ENCODE data around the gene SOD1.
A peak's percentile ranks its signal among the peaks of the same experiment; 100 is the strongest.
"Not testable (repeated sequence)": the region's sequence is repeated elsewhere in the genome, so short reads cannot be mapped to it uniquely, and the experiment has no call there.

The SOD1 gene

DNA sequence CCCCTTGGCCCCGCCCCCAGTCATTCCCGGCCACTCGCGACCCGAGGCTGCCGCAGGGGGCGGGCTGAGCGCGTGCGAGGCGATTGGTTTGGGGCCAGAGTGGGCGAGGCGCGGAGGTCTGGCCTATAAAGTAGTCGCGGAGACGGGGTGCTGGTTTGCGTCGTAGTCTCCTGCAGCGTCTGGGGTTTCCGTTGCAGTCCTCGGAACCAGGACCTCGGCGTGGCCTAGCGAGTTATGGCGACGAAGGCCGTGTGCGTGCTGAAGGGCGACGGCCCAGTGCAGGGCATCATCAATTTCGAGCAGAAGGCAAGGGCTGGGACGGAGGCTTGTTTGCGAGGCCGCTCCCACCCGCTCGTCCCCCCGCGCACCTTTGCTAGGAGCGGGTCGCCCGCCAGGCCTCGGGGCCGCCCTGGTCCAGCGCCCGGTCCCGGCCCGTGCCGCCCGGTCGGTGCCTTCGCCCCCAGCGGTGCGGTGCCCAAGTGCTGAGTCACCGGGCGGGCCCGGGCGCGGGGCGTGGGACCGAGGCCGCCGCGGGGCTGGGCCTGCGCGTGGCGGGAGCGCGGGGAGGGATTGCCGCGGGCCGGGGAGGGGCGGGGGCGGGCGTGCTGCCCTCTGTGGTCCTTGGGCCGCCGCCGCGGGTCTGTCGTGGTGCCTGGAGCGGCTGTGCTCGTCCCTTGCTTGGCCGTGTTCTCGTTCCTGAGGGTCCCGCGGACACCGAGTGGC is at the start of gene SOD1:
Gene SOD1 (plus strand): TSS at position 158 of the 723 bp plus-strand sequence. CDS start 77 bp downstream, at position 235.
- peak; percentile 95 for DNase-seq (ENCODE audit: low read depth)

DNA sequence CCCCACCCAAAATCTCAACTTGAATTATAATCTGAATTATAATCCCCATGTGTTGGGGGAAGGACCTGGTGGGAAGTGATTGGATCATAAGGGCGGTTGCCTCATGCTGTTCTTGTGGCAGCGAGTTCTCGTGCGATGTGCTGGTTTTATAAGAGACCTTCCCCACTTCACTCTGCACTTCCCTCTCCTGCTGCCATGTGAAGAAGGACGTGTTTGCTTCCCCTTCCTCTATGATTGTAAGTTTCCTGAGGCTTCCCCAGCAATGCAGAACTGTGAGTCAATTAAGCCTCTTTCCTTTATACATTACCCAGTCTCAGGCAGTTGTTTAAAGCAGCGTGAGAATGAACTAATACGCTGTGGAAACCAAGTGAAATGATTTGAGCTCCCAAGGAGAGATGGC is 48.0 kb upstream of the SOD1 start:
- DNase-seq (ENCODE audit: low read depth), result no peak

DNA sequence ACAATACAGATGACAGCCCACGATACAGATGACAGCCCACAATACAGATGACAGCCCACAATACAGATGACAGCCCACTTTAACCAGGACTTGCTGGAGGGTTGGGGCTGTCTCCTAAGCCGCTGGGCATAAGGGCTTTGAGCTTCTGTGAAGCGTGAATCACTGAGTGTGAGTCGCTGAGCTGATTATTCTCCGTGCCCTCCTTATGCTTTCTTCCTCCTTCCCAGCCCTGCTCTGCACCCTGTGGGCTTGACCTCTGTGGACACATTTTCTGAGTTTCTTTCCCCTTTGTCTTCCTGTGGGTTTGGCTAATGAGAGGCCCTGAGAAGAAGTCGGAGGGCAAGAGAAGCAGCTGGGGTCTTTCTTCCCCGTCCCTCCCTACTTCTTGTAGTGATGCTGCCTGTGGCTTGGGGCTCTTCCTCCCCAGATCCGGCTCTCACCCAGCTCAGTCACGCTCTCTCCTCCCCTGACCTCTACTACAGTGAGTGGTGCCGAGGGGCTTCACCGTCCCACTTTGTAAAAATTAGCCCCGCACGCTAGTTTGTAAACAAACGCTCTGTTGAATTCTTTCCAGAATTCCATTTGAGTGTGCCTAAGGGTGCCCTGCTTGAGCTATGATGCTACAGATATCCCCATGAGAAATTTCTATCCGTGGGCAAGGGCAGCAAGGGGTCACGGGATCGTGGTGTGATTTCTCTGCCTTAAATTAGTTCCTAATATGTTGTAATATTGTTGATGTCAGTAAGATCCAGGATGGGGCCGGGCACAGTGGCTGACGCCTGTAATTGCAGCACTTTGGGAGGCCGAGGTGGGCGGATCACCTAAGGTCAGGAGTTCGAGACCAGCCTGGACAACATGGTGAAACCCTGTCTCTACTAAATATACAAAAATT is 46.4 kb upstream of the SOD1 start:
- no peak for DNase-seq (ENCODE audit: low read depth)

GRCh38 chr21:31614705-31615104 is 44.8 kb upstream of the SOD1 start:
- no peak for DNase-seq (ENCODE audit: low read depth)

- DNase-seq (ENCODE audit: low read depth), result no peak
Measured at GRCh38 chr21:31616216-31616615, 43.3 kb upstream of the SOD1 start.

- no peak for DNase-seq (ENCODE audit: low read depth)
Measured at GRCh38 chr21:31618696-31619430, 40.6 kb upstream of the SOD1 start.

- no peak for DNase-seq (ENCODE audit: low read depth)
Measured at GRCh38 chr21:31622397-31622796, 37.1 kb upstream of the SOD1 start.

GRCh38 chr21:31623664-31624063 is 35.8 kb upstream of the SOD1 start:
- no peak for DNase-seq (ENCODE audit: low read depth)

GRCh38 chr21:31624181-31624580 is 35.3 kb upstream of the SOD1 start:
- DNase-seq (ENCODE audit: low read depth), result no peak

- no peak for DNase-seq (ENCODE audit: low read depth)
Measured at GRCh38 chr21:31624961-31625491, 34.5 kb upstream of the SOD1 start.

GRCh38 chr21:31629972-31630711 is 29.4 kb upstream of the SOD1 start:
- DNase-seq (ENCODE audit: low read depth), result no peak

- not testable (repeated sequence) for DNase-seq (ENCODE audit: low read depth)
Measured at GRCh38 chr21:31631881-31632280, 27.6 kb upstream of the SOD1 start.

GRCh38 chr21:31634993-31635392 is 24.5 kb upstream of the SOD1 start:
- no peak for DNase-seq (ENCODE audit: low read depth)

DNA sequence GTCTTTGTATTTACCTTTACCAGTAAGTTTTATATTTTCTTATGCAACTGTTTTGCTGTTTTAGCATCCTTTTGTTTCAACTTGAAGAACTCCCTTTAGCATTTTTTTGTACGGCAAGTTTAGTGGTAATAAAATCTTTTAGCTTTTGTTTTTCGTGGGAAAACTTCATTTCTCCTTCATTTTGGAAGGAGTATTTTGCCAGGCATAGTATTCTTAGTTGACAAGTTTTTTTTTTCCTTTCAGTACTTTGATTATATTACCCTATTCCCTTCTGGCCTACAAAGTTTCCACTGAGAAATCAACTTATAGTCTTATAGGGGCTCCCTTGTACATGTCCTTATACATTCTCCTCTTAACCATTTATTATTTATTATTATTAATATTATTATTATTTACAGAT is 22.6 kb upstream of the SOD1 start:
- no peak for DNase-seq (ENCODE audit: low read depth)

GRCh38 chr21:31641416-31641922 is 18.0 kb upstream of the SOD1 start:
- DNase-seq (ENCODE audit: low read depth), result no peak

DNA sequence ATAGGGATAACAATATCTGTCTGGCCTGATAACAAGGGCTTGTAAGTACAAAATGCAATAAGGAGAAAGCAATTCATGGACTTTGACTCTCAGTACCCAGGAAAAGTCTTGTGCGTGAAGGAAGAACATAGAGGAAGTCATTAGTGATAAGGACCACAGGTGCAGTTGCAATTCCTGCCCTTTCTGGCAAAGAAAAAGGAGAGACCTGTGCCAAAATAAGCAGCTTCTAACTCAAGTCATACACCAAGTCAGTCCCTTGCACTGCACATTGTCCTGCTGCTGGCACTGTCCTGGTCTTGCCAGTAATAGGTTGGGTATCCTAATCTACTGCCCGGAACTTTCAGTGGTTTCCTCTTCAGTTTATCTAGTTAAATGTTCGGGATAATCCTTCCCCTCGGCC is 14.8 kb upstream of the SOD1 start:
- DNase-seq (ENCODE audit: low read depth), result no peak

DNA sequence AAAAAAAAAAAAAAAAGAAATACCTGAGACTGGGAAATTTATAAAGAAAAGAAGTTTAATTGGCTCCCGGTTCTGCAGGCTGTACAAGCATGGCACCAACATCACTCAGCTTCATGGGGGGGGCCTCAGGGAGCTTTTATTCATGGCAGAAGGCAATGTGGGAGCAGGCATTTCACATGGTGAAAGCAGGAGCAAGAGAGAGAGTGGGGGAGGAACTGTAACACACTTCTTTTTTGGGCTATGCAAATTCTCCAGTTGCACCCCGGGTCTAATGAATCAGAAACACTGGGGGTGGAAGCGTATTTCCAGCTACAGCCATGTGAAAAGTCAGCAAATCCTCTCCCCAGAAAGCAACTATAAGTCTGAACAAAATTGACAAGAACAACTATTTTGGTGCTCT is 11.8 kb upstream of the SOD1 start:
- DNase-seq (ENCODE audit: low read depth), result no peak

DNA sequence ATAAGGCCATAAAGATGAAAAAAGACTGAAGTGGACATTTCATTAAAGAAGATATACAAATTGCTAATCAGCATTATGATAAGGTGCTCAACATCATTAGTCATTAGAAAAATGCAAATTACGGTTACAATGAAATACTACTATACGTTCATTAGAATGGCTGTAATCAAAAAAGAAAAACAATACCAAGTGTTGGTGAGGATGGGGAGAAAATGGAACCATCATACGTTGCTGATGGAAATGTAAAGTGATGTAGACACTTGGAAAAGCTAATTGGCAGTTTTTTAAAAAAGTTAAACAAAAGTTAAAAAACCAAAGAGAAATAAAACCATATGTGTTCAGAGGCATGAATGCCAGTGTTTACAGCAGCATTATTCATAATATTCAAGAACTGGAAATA is 8.6 kb upstream of the SOD1 start:
- DNase-seq (ENCODE audit: low read depth), result no peak

- DNase-seq (ENCODE audit: low read depth), result not testable (repeated sequence)
Measured at GRCh38 chr21:31651491-31651890, 8.0 kb upstream of the SOD1 start.

DNA sequence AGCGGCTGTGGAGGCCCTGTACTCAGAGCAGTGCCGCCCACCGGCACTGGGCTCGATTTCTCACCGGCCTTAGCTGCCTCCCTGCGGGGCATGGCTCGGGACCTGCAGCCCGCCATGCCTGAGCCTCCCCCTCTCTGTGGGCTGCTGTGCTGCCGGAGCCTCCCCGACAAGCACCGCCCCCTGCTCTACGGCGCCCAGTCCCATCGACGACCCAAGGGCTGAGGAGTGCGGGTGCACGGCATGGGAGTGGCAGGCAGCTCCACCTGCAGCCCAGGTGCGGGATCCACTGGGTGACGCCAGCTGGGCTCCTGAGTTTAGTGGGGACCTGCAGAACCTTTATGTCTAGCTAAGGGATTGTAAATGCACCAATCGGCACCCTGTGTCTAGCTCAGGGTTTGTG is 5.2 kb upstream of the SOD1 start:
- no peak for DNase-seq (ENCODE audit: low read depth)

DNA sequence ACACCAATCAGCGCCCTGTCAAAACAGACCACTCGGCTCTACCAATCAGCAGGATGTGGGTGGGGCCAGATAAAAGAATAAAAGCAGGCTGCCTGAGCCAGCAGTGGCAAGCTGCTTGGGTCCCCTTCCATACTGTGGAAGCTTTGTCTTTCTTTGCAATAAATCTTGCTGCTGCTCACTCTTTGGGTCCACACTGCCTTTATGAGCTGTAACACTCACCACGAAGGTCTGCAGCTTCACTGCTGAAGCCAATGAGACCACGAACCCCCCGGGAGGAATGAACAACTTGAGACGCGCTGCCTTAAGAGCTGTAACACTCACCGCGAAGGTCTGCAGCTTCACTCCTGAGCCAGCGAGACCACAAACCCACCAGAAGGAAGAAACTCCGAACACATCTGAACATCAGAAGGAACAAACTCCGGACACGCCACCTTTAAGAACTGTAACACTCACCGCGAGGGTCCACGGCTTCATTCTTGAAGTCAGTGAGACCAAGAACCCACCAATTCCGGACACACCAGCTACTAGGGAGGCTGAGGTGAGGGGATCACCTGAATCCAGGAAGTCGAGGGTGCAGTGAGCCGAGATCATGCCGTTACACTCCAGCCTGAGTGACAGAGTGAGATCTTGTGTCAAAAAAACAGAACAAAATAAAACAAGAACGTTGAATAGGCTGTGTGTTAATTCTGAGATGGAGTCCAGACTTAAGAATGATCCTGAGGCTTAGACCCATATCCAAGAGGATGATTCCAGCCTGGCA is 4.5 kb upstream of the SOD1 start:
- DNase-seq (ENCODE audit: low read depth), result not testable (repeated sequence)

All from activated T-cell treated with anti-CD3 and anti-CD28 coated beads for 48 hours (primary cell).